GM12878 (cell line): Measurements from ENCODE around the gene TBC1D8B. TPM values are rescaled to one million over a fixed set of nuclear protein-coding genes. Genes with fewer than 3 reads are reported as not detected.
A peak's percentile ranks its signal among the peaks of the same experiment; 100 is the strongest.

Source experiments
- ATAC-seq: fragments of 200-7000 bp; cut with Tn5 transposase; 3 replicates; pipeline ENCODE4 v1.9.1; 2020; ENCODE audit warnings: mild to moderate bottlenecking, moderate library complexity
- BruUV-seq: library from RNA; stranded (reverse); fragments of 400-500 nt; replicated peaks from 2 replicates; lab custom pipeline; 2021; lab: Mats Ljungman, UMichigan
- CTCF ChIA-PET: fragments of 300-600 bp; sonication (Branson Sonifier 250); formaldehyde crosslinking; extraction: SDS; loops from one replicate; lab custom pipeline; 2021; ENCODE audit warnings: inconsistent platforms; lab: Yijun Ruan, JAX
- POLR2A ChIA-PET: fragments of 350-600 bp; formaldehyde crosslinking; extraction: SDS; loops from one replicate; lab custom pipeline; 2021; ENCODE audit warnings: inconsistent platforms; lab: Charles Lee
- RAD21 ChIA-PET: fragments of 300-600 bp; sonication (Branson Sonifier 250); formaldehyde crosslinking; loops from one replicate; lab custom pipeline; 2023; ENCODE audit warnings: antibody characterized with exemption; ENCODE audit not compliant: unreplicated experiment; lab: Charles Lee
- SMC1A ChIA-PET: fragments of 300-600 bp; sonication (Branson Sonifier 250); formaldehyde crosslinking; loops from one replicate; lab custom pipeline; 2023; ENCODE audit not compliant: unreplicated experiment, uncharacterized antibody; lab: Charles Lee
- DNase-seq: peaks from one replicate; pipeline ENCODE4 v3.0.0-alpha.2; 2011; ENCODE audit warnings: low read depth, low spot score
- FAIRE-seq: peaks from 3 replicates; lab custom pipeline; 2011; peaks lifted over from hg19 to GRCh38; lab: Jason Lieb, UNC
- H2AFZ ChIP-seq: 2 replicates; pipeline ENCODE4 v1.6.0; 2011; ENCODE audit warnings: low read depth, low read length, control low read depth; ENCODE audit not compliant: control insufficient read depth
- H3K27ac ChIP-seq: 2 replicates; pipeline ENCODE4 v1.5.1; 2011; ENCODE audit warnings: control low read depth; ENCODE audit not compliant: control insufficient read depth, insufficient read depth
- H3K27me3 ChIP-seq, 2 experiments: replicated peaks in 1 of 2; 2 replicates each; pipeline versions ENCODE4 v1.6.0 to v1.6.1; 2011; ENCODE audit warnings: low read length in 1 of 2; ENCODE audit not compliant: control insufficient read depth in 2 of 2, insufficient read depth in 2 of 2
- H3K36me3 ChIP-seq, 2 experiments: 2 replicates each; pipeline ENCODE4 v1.5.1; 2011; ENCODE audit warnings: low read length in 1 of 2; ENCODE audit not compliant: control insufficient read depth in 2 of 2, insufficient read depth in 2 of 2
- H3K4me1 ChIP-seq: 2 replicates; pipeline ENCODE4 v1.6.1; 2011; ENCODE audit warnings: mild to moderate bottlenecking, low read length, moderate library complexity, mixed read lengths; ENCODE audit not compliant: control insufficient read depth, insufficient read depth
- H3K4me2 ChIP-seq: 2 replicates; pipeline ENCODE4 v1.6.0; 2011; ENCODE audit warnings: control low read depth; ENCODE audit not compliant: control insufficient read depth, insufficient read depth
- H3K4me3 ChIP-seq: fragments of 200-600 bp; sonication (generic); 2 replicates; pipeline ENCODE4 v1.5.1; 2016
- H3K79me2 ChIP-seq: 2 replicates; pipeline ENCODE4 v1.6.0; 2011; ENCODE audit warnings: low read length; ENCODE audit not compliant: control insufficient read depth, insufficient read depth
- H3K9ac ChIP-seq: 2 replicates; pipeline ENCODE4 v1.8.0; 2011; ENCODE audit warnings: low read length, control low read depth, mixed read lengths; ENCODE audit not compliant: control insufficient read depth, insufficient read depth
- H3K9me3 ChIP-seq: replicated peaks from 3 replicates; pipeline ENCODE4 v1.5.1; 2011; ENCODE audit warnings: mild to moderate bottlenecking, low read length; ENCODE audit not compliant: control insufficient read depth, insufficient read depth
- H4K20me1 ChIP-seq: 2 replicates; pipeline ENCODE4 v1.6.0; 2011; ENCODE audit not compliant: control insufficient read depth, insufficient read depth
- CBFB ChIP-seq: IDR thresholded peaks from 2 replicates; pipeline ENCODE4 v1.6.1; 2016; ENCODE audit warnings: antibody characterized with exemption, low read depth
- ETV6 ChIP-seq, 2 experiments: fragments of 450-650 bp in 1 of 2; IDR thresholded peaks in 1 of 2; conservative IDR thresholded peaks in 1 of 2; 2 replicates each; pipeline ENCODE4 v1.6.1; 2014; ENCODE audit warnings: antibody characterized with exemption in 1 of 2, borderline replicate concordance in 1 of 2, low read depth in 1 of 2, mild to moderate bottlenecking in 1 of 2, moderate library complexity in 1 of 2
- FOXM1 ChIP-seq: IDR thresholded peaks from 2 replicates; pipeline ENCODE4 v1.6.1; 2012; ENCODE audit warnings: low read depth, mild to moderate bottlenecking, inconsistent platforms, low read length, moderate library complexity
- SP1 ChIP-seq: IDR thresholded peaks from one replicate; pipeline ENCODE4 v1.6.1; 2011; ENCODE audit warnings: low read depth, low read length
- TBL1XR1 ChIP-seq: IDR thresholded peaks from 2 replicates; pipeline ENCODE4 v1.6.1; 2012; ENCODE audit warnings: low read depth, low read length, improper control_type of control experiment
- YY1 ChIP-seq: IDR thresholded peaks from 2 replicates; pipeline ENCODE4 v1.6.1; 2011; ENCODE audit warnings: low read depth, mild to moderate bottlenecking, low read length
- whole genome bisulfite sequencing: methylation state at CpG from one replicate; pipeline ENCODE4 v1.1.6; 2016; ENCODE audit warnings: low lambda C conversion rate; ENCODE audit not compliant: insufficient replicate concordance, insufficient coverage; ENCODE audit errors: missing lambda C conversion rate; 5-methylcytosine and 5-hydroxymethylcytosine counted together
- in situ Hi-C: fragments of 300-500 bp; cut with MboI; formaldehyde crosslinking; loops from 9 replicates; pipeline ENCODE4 v1.14.3; 2018; ENCODE audit warnings: mixed read lengths
- intact Hi-C: fragments of 100-400 bp; cut with micrococcal nuclease; formaldehyde crosslinking; loops from one replicate; pipeline ENCODE4 v1.14.2; 2022; ENCODE audit not compliant: unreplicated experiment
- polyA plus RNA-seq, 11 experiments: library from polyadenylated mRNA; depleted of rRNA in 4 of 11; unstranded in 6 of 11; stranded (reverse) in 5 of 11; fragments of >200 nt; fragmentation: Nextera tagmentation in 4 of 11; fragmentation: Illumina TruSeq in 1 of 11; extraction: Ambion mirVana in 4 of 11; extraction: Trizol in 1 of 11; gene quantifications; 1 replicate in 1 of 11; 2 replicates in 10 of 11; pipeline versions ENCODE4 v1.2.1 to v1.2.3, GENCODE V29; 2011 to 2016; ENCODE audit warnings: inconsistent platforms in 2 of 11, missing spikeins in 2 of 11, low read depth in 1 of 11
- total RNA-seq, 4 experiments: library from RNA; depleted of rRNA in 3 of 4; stranded (reverse); fragments of >200 nt in 3 of 4; fragmentation: Illumina TruSeq in 1 of 4; extraction: Trizol in 1 of 4; gene quantifications; 2 replicates each; pipeline versions ENCODE4 v1.2.1 to v1.2.3, GENCODE V29; 2013 to 2021

Gene TBC1D8B
- total and polyA plus RNA-seq, 10 of the 15 experiments (the other 5 are each of a cell fraction or from before 2014, with no cell fraction given): 0.95 to 2.6 (median 1.6) TPM

DNA sequence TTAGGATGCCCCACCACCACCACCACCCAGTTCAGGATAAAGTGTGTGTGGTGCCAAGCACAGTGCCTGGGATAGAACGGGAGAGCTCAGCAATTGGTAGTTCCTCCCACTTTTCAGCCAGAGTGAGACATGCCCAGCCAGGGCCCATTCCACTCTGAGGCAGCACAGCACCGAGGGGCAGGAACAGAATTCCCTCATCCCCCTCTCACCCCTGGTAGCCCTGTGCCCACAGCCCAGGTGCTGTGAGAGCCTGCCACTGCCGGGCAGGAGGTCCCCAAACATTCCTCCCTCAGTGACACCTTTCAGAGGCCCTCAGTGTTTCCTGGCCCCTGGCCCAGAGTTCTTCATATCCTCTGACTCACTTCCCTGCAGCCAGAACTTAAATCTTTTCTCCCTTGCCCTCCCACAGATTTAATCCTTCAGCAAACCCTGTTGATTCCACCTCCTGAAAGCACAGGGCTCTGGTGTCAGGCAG, 92.5 kb downstream of the TBC1D8B start:
- intact Hi-C loops: loop anchor here (5.0 to 10.0 kb wide), 4 partner anchors 410 to 1000 kb away; no protein-coding TSS in a partner anchor
- no peaks in the 10 kb centered on the region for H4K20me1 ChIP-seq
- ChIA-PET SMC1A (interaction anchor here (1.0 kb wide), 1 partner anchor 20 kb away, joined by 3 read pairs; no protein-coding TSS in a partner anchor), CTCF (interaction anchor here (0.7 to 3.6 kb wide), 16 partner anchors 8 to 887 kb away, joined by 3 to 16 read pairs (median 3); partner anchors contain the start of genes NCBP2L and RIPPLY1), POLR2A (no interaction called here), RAD21 (interaction anchor here (1.2 kb wide), 1 partner anchor 21 kb away, joined by 4 read pairs; no protein-coding TSS in a partner anchor)
- H3K9ac ChIP-seq: no peak overlapping the region
- H3K4me3 ChIP-seq: no peak overlapping the region
- H3K27me3 ChIP-seq: no peaks in the 10 kb centered on the region; a peak in 1 of 4 replicates
- no peaks in the 10 kb centered on the region for H3K36me3 ChIP-seq
- no peaks in the 10 kb centered on the region for H3K79me2 ChIP-seq
- H2AFZ ChIP-seq: no peak overlapping the region
- FAIRE-seq: no peak
- in situ Hi-C loops: no loop called here
- H3K4me1 ChIP-seq: no peaks in the 10 kb centered on the region
- TF ChIP-seq TBL1XR1: no peak
- TF ChIP-seq CBFB: no peak
- no peak for TF ChIP-seq SP1
- no peak for TF ChIP-seq ETV6 (conservative IDR thresholded peaks at IDR 0.05 in 1 of 2, IDR thresholded peaks at IDR 0.05 in 1 of 2; ENCODE audit: borderline replicate concordance in 1 of 2, low read depth in 1 of 2)
- DNase-seq: no peak
- H3K27ac ChIP-seq: no peak overlapping the region
- ATAC-seq: no peak
- H3K4me2 ChIP-seq: no peak overlapping the region
- BruUV-seq: no TSS peak
- no peaks in the 10 kb centered on the region for H3K9me3 ChIP-seq
- 3% methylated on average over 3 of the region's 3 CpGs for WGBS

DNA sequence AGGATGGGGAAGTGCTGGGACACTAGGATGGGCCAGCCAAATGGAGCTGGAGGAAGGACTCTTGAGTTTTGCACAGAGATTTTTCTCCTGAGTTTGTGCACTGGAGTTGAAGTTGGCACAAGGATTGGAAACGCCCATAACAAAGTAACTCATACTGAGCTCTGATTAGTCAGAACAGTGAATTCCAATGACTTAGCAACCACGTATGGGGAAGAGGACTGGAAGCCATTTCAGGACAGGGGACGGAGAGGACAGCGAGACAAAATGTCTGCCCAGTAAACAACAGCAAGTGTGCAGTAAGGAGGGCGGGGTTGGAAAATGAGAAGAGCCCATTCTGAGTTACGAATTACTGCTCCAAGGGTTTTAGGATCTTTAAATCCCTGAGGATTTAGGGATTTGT, 94.8 kb downstream of the TBC1D8B start:
- no TSS peak for BruUV-seq
- FAIRE-seq (no peak), DNase-seq (no peak), ATAC-seq (no peak)
- TF ChIP-seq YY1 (peak; percentile 63), FOXM1 (no peak)
- CTCF ChIA-PET: interaction anchor here (0.7 to 2.5 kb wide), 9 partner anchors 9 to 1888 kb away, joined by 3 to 15 read pairs (median 3); partner anchors contain the start of gene NCBP2L
- H3K4me3 ChIP-seq: no peak overlapping the region
- intact Hi-C loops (loop anchor here (5.0 to 10.0 kb wide), 3 partner anchors 408 to 998 kb away; no protein-coding TSS in a partner anchor), in situ Hi-C loops (no loop called here)
- no peaks in the 10 kb centered on the region for H3K9me3 ChIP-seq
- no peak overlapping the region for H3K9ac ChIP-seq
- no peak overlapping the region for H3K27ac ChIP-seq
- no peaks in the 10 kb centered on the region for H3K36me3 ChIP-seq
- 20% methylated on average over 6 of the region's 6 CpGs for WGBS
- H3K4me1 ChIP-seq: no peaks in the 10 kb centered on the region
- no peaks in the 10 kb centered on the region for H3K27me3 ChIP-seq
- no peaks in the 10 kb centered on the region for H3K79me2 ChIP-seq
- POLR2A ChIA-PET: no interaction called here
- no peak overlapping the region for H3K4me2 ChIP-seq
- no peak overlapping the region for H2AFZ ChIP-seq
- H4K20me1 ChIP-seq: no peaks in the 10 kb centered on the region
- SMC1A ChIA-PET: interaction anchor here (0.6 to 2.2 kb wide), 2 partner anchors 394 to 880 kb away, joined by 5 to 6 read pairs; partner anchors contain the start of gene NCBP2L
- RAD21 ChIA-PET: interaction anchor here (0.8 to 2.3 kb wide), 3 partner anchors 21 to 62 kb away, joined by 3 to 10 read pairs (median 3); no protein-coding TSS in a partner anchor
